G401.6 (cell line): ENCODE results near the gene N4BP3.
A peak's percentile ranks its signal among the peaks of the same experiment; 100 is the strongest.

Experiments used
- FAIRE-seq: peaks from 2 replicates; lab custom pipeline; 2012; peaks lifted over from hg19 to GRCh38; lab: Jason Lieb, UNC

N4BP3 gene

DNA sequence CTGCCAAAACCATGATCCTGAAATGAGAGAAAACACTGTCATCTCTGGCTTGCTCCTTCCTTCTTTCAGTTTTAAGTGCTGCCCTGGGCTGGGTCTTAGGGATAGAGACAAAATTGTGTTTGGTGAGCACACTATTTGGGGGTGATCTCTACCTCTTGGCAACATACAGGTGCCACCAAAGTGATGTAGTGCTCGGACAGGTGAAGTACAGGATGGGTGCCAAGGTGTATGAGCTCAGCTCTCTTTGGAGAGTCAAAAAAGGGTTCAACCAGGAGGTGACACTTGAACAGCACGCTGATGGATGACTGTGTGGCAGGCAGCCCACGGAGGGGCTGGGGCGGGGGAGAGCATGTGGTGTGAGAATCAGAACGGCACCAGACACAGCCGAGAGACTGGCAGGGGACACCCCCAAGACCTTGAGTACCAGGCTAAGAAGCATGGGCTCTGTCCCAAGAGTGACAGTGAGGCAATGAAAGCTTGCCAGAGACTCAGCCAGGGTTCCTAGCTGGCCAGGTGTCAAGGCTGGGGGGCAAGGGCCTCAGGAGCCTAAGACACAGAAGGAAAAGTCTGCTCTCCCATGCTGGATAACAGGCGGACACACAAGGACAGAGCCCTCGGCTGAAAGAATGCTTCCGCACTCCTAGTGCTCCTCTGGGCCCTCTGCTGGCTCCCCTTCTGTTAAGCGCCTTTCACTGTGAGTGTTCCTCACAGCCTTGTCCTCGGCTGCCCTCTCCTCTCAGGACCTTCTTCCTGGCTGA is 37.8 kb downstream of the N4BP3 start:
- FAIRE-seq = no peak

GRCh38 chr5:178152491-178153444 is 39.4 kb downstream of the N4BP3 start:
- FAIRE-seq = no peak

GRCh38 chr5:178153530-178154340 is 40.4 kb downstream of the N4BP3 start, which contains the start of gene NHP2:
NHP2 (minus strand) TSS chr5:178153885; CDS start chr5:178153817, 68 bp downstream.
- FAIRE-seq = peak; percentile 99

DNA sequence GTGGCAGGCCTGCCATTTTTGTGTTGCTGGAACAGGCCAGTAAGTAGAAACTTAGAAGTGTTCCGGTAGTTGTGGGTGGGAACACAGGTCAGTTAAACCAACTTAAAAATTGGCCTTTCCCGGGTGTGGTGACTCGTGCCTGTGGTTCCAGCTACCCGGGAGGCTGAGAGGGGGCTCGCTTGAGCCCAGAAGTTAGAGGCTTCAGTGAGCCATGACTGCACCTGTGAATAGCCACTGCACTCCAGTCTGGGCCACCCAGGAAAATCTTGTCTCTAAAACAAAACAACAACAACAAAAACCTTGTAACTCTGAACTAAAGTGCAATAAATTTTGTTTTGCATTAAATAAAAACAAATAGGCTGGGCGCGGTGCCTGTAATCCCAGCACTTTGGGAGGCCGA is 41.7 kb downstream of the N4BP3 start:
- no peak for FAIRE-seq

DNA sequence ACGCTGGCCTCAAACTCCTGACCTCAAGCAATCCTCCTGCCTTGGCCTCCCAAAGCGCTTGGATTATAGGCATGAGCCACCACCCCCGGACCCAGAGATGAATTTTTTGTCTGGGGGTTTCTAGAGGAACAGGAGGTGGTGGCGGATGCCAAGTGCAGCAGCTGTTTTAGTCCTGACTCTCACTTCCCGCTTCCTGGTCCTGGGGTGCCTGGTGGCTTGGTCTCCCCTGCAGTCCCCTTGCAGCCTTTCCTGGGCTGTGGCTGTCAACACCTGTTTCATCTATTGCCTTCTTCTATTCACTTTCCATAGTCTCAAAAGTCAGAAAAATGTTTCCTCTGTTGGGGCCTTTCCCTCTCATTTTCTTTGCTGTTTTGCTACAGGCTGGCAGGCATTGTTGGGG is 46.8 kb downstream of the N4BP3 start:
- FAIRE-seq = no peak

DNA sequence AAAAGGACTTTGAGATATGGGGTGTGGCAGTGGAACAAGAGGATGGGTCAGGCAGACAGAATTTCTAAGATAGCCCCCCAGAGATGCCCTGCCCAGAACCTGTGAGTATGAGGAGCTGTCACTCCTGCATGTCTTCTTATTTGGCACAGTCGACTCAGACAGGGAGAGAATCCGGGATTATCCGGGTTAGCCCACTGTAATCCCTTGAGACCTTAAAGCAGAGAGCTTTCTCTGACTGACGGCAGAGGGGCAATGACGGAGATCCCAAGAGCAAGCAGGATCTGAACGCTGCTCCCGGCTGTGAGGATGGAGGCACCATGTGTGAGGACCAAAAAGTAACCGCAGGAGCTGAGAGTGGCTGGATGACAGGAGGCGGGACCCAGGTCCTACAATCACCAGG is 49.1 kb downstream of the N4BP3 start:
- no peak for FAIRE-seq

DNA sequence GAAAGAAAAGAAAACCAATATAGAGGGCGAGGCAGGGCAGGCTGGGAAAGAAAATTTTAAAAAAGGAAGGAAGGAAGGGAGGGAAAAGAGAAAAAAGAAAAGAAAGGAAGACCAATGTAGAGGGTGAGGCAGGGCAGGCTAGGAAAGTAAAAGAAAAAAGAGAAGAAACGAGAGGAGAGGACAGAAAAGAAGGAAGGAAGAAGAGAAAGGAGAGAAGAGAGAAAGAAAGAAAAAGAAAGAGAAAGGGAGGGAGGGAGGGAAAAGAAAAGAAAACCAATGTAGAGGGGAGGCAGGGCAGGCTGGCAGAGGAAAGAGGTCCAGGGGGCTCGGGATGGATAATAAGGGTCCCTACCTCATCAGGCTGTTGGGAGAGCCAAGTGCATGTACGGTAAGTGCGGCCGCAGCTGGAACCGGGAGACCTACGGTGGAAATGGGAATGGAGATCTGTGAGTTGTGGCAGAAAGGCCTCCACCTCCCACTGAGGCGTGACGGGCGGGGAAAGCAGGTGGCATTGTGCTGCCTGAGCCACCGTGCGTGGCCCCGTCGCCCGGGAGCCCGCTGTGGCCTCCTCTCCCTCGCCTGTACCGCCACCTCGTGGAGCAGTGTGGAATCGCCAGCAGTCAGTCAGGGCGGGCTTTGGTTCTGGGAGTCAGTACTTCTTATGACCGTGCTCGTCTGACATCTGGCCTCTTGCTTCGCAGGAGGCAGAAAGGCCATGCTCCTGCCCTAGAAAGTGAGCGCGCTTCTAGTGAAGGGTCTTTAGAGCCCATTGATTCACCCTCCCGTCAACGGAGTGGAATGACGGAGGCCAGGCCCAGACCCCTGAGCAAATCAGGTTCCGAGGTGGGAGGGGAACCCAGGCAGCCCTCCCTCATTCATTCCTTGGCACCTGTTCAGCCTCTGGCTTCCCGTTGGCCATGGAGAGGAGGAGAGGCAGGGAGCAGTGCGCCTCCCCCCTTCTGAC is 50.7 kb downstream of the N4BP3 start:
- FAIRE-seq = no peak

DNA sequence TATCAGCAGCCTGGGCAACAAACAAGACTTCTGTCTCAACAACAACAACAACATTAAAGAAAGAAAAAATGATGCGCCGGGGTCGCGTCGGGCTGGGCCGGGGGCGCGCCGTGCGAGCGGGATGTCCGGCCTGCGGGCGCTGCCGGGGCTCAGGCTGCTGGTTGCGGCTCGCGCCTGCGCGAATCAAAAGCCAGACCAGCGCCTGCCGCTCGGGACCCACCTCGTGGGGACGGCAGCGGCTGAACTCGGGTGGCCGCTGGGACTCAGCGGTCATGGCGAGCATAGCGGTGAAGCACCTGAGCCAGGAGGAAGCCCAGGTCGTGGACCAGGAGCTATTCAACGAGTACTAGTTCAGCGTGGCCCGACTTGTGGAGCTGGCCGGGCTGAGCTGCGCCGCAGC is 52.2 kb downstream of the N4BP3 start:
- no peak for FAIRE-seq

DNA sequence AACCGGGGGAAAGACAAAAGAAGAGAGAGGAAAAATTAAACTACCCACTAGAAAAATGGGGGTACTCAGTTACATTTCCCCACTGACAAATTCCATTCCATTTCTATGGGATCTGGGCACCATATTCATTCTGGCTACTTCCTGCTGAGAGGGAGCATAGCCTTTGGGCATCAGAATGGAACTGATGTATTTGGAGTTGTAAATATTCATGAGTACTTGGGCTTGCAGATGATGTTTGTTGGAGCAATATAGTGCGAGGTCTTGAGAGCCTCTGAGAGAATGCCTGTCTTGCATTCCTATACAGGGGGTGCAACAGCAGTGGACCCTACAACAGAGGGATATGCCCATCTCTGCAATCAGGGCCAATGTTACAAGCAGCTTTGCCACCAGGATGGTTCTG is 57.1 kb downstream of the N4BP3 start:
- FAIRE-seq = no peak

- FAIRE-seq = no peak
These were observed 61.1 kb downstream of the N4BP3 start for GRCh38 chr5:178174456-178174855.
